Vagina (tissue), 2 donors: ENCODE data around the gene KRTAP9-7.

Experiments
- CTCF ChIP-seq, 3 experiments: fragments of 450-650 bp in 2 of 3; fragments of 200-600 bp in 1 of 3; sonication (generic) in 1 of 3; IDR thresholded peaks; one replicate each; pipeline ENCODE4 v1.5.1; 2017 to 2019; ENCODE audit warnings: antibody characterized with exemption in 3 of 3, mild to moderate bottlenecking in 2 of 3, moderate library complexity in 2 of 3
- POLR2A ChIP-seq, 2 donors: fragments of 450-650 bp; IDR thresholded peaks; one replicate each; pipeline ENCODE4 v1.6.1; 2017; ENCODE audit warnings: antibody characterized with exemption in 2 of 2, mild to moderate bottlenecking in 2 of 2, moderate library complexity in 2 of 2
- POLR2AphosphoS5 ChIP-seq, 2 donors: sonication (generic); formaldehyde crosslinking; IDR thresholded peaks; one replicate each; pipeline ENCODE4 v1.9.0; 2017; ENCODE audit warnings: antibody characterized with exemption in 2 of 2, mild to moderate bottlenecking in 2 of 2, low read depth in 1 of 2; ENCODE audit not compliant: insufficient read depth in 1 of 2

GRCh38 chr17:41231731-41232130 is 43.8 kb upstream of the KRTAP9-7 start:
- no peak for TF ChIP-seq CTCF (IDR thresholded peaks at IDR 0.05)
- no peak for TF ChIP-seq POLR2A (IDR thresholded peaks at IDR 0.05)
- no peak for TF ChIP-seq POLR2AphosphoS5 (IDR thresholded peaks at IDR 0.05; ENCODE audit: insufficient read depth in 1 of 2, low read depth in 1 of 2)
